Fibroblast of villous mesenchyme (primary cell): ENCODE data around the gene IQCH. TPM values are rescaled to one million over a fixed set of nuclear protein-coding genes. Genes with fewer than 3 reads are reported as not detected.

ENCODE experiments used
- DNase-seq: peaks from one replicate; pipeline ENCODE4 v3.0.0-alpha.2; 2010; ENCODE audit warnings: low read depth
- H3K4me3 ChIP-seq: 2 replicates; pipeline ENCODE4 v1.5.1; 2011; ENCODE audit warnings: low read depth, mild to moderate bottlenecking, low read length
- CTCF ChIP-seq: IDR thresholded peaks from 2 replicates; pipeline ENCODE4 v1.5.1; 2012; ENCODE audit warnings: low read depth, mild to moderate bottlenecking, low read length; ENCODE audit not compliant: insufficient read depth
- total RNA-seq: library from RNA; depleted of rRNA; stranded (reverse); fragments of >200 nt; gene quantifications from 2 replicates; pipeline ENCODE4 v1.2.3, GENCODE V29; 2012

Gene IQCH
- total RNA-seq, 1 donor: 4.7 TPM

GRCh38 chr15:67400890-67401289, 146.3 kb downstream of the IQCH start:
- no peak for TF ChIP-seq CTCF
- DNase-seq: no peak
- no peak overlapping the region for H3K4me3 ChIP-seq

- no peak for DNase-seq
- TF ChIP-seq CTCF: no peak
- no peak overlapping the region for H3K4me3 ChIP-seq
Observed at GRCh38 chr15:67401336-67401735, 146.8 kb downstream of the IQCH start.

GRCh38 chr15:67403428-67404154, 149.0 kb downstream of the IQCH start:
- no peak overlapping the region for H3K4me3 ChIP-seq
- DNase-seq: no peak
- no peak for TF ChIP-seq CTCF

- DNase-seq: peak; percentile 69
- TF ChIP-seq CTCF: no peak
- H3K4me3 ChIP-seq: no peak overlapping the region
Observed at GRCh38 chr15:67405208-67406191, 150.9 kb downstream of the IQCH start.

GRCh38 chr15:67406257-67406861, 151.8 kb downstream of the IQCH start:
- no peak for TF ChIP-seq CTCF
- no peak overlapping the region for H3K4me3 ChIP-seq
- peak; percentile 3 for DNase-seq

GRCh38 chr15:67407786-67408185, 153.2 kb downstream of the IQCH start:
- DNase-seq: no peak
- TF ChIP-seq CTCF: no peak
- H3K4me3 ChIP-seq: no peak overlapping the region
